Osteocyte (in vitro differentiated cells): ENCODE measurements around the gene SLC12A6. TPM values are rescaled to one million over a fixed set of nuclear protein-coding genes. Genes with fewer than 3 reads are reported as not detected.

Experiments used
- DNase-seq: peaks from one replicate; pipeline ENCODE4 v3.0.0; 2021; ENCODE audit warnings: mixed read lengths; ENCODE audit not compliant: unreplicated experiment; ENCODE audit errors: extremely low spot score
- H3K27ac Mint-ChIP-seq: one replicate; pipeline ENCODE4 v1.8.0; 2021; ENCODE audit warnings: mild to moderate bottlenecking, mixed read lengths; ENCODE audit not compliant: unreplicated experiment
- H3K27me3 Mint-ChIP-seq: one replicate; pipeline ENCODE4 v1.8.0; 2021; ENCODE audit warnings: mixed read lengths; ENCODE audit not compliant: unreplicated experiment
- H3K36me3 Mint-ChIP-seq: one replicate; pipeline ENCODE4 v1.8.0; 2021; ENCODE audit warnings: mixed read lengths; ENCODE audit not compliant: unreplicated experiment
- H3K4me1 Mint-ChIP-seq: one replicate; pipeline ENCODE4 v1.8.0; 2021; ENCODE audit warnings: mixed read lengths; ENCODE audit not compliant: unreplicated experiment
- H3K4me3 Mint-ChIP-seq: one replicate; pipeline ENCODE4 v1.8.0; 2021; ENCODE audit warnings: mild to moderate bottlenecking, moderate library complexity, mixed read lengths; ENCODE audit not compliant: unreplicated experiment
- H3K9me3 Mint-ChIP-seq: one replicate; pipeline ENCODE4 v1.8.0; 2021; ENCODE audit warnings: mixed read lengths; ENCODE audit not compliant: unreplicated experiment
- total RNA-seq: library from RNA; stranded (reverse); gene quantifications from 2 replicates; pipeline ENCODE4 v1.2.1, GENCODE V29; 2021
- TF ChIP-seq, protein P1 (sequence below): fragments of 200-600 bp; sonication (generic); IDR thresholded peaks from 2 replicates; pipeline ENCODE4 v1.5.0; 2021; ENCODE audit warnings: antibody characterized with exemption, mild to moderate bottlenecking, moderate library complexity

The SLC12A6 gene
- total RNA-seq, 1 donor from 2014 or later, result 52.3 TPM

- DNase-seq, result no peak
- Mint-ChIP-seq H3K27ac (peak overlapping the region; percentile 81), H3K4me1 (peaks cover 69% of the 10 kb centered on the region), H3K4me3 (peak overlapping the region; percentile 82), H3K36me3 (peaks cover 15% of the 10 kb centered on the region), H3K27me3 (no peaks in the 10 kb centered on the region), H3K9me3 (no peaks in the 10 kb centered on the region)
- TF ChIP-seq, protein P1, sequence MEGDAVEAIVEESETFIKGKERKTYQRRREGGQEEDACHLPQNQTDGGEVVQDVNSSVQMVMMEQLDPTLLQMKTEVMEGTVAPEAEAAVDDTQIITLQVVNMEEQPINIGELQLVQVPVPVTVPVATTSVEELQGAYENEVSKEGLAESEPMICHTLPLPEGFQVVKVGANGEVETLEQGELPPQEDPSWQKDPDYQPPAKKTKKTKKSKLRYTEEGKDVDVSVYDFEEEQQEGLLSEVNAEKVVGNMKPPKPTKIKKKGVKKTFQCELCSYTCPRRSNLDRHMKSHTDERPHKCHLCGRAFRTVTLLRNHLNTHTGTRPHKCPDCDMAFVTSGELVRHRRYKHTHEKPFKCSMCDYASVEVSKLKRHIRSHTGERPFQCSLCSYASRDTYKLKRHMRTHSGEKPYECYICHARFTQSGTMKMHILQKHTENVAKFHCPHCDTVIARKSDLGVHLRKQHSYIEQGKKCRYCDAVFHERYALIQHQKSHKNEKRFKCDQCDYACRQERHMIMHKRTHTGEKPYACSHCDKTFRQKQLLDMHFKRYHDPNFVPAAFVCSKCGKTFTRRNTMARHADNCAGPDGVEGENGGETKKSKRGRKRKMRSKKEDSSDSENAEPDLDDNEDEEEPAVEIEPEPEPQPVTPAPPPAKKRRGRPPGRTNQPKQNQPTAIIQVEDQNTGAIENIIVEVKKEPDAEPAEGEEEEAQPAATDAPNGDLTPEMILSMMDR, result no peak
Measured at GRCh38 chr15:34338347-34338746, 766 bp upstream of the SLC12A6 start.

DNA sequence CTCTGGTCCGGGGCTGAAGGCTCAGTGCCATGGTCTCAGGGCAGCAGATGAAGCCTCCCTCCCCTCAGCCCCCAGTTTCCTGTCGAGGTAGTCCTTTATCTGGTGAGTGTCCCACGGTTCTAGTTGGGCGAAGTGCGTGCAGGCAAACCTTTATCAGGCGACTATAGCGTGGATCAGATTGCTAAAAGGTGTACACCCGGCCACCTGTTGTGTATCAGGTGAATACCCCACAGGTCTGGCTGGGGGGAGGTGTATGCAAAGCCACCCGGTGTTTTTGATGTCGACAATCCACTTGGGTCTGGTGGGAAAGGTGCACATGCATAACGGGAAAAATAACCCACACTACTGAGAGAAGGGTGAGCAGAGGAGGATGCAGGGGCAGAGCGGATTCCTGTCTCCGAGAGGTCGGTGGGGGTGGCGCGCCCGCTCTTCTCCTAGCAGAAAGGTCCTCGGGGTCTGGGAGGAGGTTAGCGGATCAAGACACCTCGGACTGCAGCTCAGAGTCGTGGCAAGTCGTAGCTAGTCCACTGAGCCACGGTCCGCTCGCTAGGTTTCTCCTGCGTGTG, 507 bp downstream of the SLC12A6 start:
- peak overlapping the region; percentile 82 for H3K4me3 Mint-ChIP-seq
- DNase-seq, result no peak
- TF ChIP-seq, protein P1, result no peak

DNA sequence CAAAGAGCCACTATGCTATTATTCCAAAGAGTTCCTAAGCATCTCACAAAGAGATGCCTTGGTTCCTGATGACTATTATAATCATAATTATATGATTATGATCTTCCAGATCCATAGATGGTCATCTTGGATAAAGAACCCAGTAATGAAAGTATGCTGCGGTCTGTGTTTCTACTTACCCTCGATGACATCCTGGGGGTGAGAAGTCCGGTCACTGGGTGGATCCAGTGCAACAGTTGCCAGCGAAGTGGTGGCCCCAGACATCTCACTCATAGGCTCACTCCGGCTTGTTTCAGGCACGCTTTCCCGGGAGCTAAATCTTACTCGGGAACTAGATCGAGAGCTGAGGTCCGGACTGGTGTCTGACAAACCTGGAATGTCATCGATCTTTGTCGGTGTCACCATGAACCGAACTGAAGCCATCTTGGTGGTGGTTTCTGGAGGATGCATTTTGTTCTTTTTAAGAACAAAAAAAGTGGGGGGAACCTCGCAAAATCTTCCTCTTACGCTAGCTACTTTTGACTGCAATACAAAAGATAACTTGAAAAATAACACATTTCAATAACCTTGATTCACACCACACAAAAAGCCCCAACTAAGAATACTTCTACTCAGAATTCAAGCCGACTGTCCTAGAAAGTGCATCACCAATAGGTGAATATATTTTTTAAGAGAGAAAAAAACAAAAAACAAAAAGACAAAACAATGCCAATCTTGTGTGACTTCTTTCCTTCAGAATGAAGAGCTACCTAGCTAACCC, 1.2 kb downstream of the SLC12A6 start:
- peak overlapping the region; percentile 82 for H3K4me3 Mint-ChIP-seq
- H3K9me3 Mint-ChIP-seq, result no peaks in the 10 kb centered on the region
- H3K36me3 Mint-ChIP-seq, result peaks cover 15% of the 10 kb centered on the region
- no peaks in the 10 kb centered on the region for H3K27me3 Mint-ChIP-seq
- peaks cover 68% of the 10 kb centered on the region for H3K4me1 Mint-ChIP-seq
- DNase-seq, result no peak
- TF ChIP-seq, protein P1, result no peak
- peak overlapping the region; percentile 97 for H3K27ac Mint-ChIP-seq

More for the DNA sequence above, 507 bp downstream of the SLC12A6 start:
- peaks cover 16% of the 10 kb centered on the region for H3K36me3 Mint-ChIP-seq
- H3K9me3 Mint-ChIP-seq, result no peaks in the 10 kb centered on the region
- peaks cover 71% of the 10 kb centered on the region for H3K4me1 Mint-ChIP-seq
- H3K27ac Mint-ChIP-seq, result peak overlapping the region; percentile 97
- no peaks in the 10 kb centered on the region for H3K27me3 Mint-ChIP-seq

GRCh38 chr15:34335176-34336032, 2.2 kb downstream of the SLC12A6 start:
- Mint-ChIP-seq H3K36me3 (peaks cover 11% of the 10 kb centered on the region), H3K4me1 (peaks cover 61% of the 10 kb centered on the region), H3K4me3 (peak overlapping the region; percentile 82), H3K9me3 (no peaks in the 10 kb centered on the region), H3K27ac (peak overlapping the region; percentile 97), H3K27me3 (no peaks in the 10 kb centered on the region)
- no peak for DNase-seq
- TF ChIP-seq, protein P1, result no peak
